ENCODE results near the gene LPA.

LPA gene

DNA sequence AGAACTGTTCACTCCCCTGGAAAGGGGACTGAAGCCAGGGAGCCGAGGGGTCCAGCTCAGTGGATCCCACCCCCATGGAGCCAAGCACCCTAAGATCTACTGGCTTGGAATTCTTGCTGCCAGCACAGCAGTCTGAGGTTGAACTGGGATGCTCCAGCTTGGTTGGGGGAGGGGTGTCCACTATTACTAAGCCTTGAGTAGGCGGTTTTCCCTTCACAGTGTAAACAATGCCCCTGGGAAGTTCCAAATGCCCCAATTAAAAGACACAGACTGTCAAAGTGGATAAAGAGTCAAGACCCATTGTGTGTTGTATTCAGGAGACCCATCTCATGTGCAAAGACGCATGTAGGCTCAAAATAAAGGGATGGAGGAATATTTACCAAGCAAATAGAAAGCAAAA is 150.2 kb downstream of the LPA start:
- DNase-seq = no peak

DNA sequence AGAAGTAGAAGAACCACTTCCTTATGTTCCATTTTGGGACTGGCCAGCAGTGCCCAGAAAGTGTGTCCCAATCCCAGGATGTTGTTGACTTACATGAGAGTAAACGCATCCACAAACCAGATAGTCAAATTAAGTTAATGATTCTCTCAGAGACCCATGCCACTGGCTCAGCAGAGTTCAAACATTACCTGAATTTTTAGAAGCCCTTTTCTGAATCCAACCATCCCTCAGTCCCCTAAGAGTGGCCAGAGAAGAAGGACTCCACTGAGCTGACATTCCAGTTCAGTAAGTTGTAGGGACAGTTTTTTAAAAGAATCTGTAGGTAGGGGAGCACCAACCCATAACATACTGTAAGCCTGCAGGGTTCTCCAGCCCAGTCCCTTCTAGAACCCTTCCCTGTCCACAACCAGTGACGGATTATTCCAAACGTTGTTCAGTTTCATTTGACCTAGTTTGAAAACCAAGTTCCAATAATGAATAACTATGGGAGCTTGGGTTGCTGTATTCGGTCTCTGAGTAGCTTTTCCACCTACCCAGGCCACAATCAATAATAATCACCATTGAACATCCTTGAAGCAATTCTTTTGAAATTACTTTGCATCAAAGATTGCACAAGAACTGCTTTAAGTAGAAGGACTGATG is 153.0 kb downstream of the LPA start:
- no peak for DNase-seq

DNA sequence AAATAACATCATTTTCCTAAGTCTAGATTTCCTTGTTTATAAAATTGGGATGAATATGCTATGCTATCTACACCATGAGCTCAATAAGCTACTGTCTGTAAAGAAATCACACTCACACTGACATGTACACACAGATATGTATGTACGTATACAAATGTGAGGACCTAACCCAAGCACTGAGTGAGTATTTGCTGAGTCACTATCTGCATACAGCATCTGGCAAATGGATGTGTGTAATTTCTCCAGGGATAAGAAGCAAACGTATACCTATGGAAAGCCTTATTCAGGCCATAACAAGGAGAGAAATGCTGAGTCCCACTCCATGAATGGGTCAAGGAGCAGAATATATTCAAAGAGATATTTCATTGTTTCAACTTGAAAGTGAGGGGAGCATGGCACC is 153.9 kb downstream of the LPA start:
- no peak for DNase-seq

DNA sequence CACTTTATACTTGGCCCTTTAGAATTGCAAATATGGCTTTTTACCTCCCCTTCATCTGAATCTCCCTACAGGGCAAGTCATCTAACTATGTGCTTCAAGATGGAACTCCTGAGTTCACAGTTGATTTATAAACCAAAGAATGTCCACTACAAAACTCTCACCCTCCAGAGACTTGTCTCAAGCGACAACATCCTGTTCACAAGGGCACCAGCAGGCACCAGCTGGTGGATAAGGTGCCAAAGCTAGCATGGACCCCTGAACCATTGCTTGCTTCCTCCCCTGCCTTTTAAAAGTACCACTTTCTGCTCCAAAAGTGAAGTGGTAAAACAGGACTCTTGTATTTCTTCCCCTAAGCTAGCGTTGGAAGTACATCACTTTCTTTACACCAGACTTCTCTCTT is 154.5 kb downstream of the LPA start:
- no peak for DNase-seq

DNA sequence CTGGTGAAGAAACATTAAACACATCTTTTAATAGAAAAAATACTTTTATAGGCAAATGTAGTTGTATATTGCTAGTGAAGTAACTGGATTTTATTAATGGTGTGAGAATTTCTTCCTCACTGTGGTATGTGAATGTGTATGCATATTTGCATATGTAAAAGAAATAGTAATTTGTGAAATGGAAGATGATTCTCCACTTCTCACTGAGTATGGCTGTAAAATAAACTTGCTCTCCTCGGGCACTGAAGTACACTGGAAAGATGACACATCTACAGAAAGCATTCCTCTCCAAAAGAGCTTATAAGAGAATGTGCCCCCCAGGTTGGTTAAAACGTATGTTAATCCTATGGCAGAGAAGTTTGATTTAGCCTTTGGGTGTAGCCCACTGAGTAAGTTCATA is 155.5 kb downstream of the LPA start:
- DNase-seq = no peak

DNA sequence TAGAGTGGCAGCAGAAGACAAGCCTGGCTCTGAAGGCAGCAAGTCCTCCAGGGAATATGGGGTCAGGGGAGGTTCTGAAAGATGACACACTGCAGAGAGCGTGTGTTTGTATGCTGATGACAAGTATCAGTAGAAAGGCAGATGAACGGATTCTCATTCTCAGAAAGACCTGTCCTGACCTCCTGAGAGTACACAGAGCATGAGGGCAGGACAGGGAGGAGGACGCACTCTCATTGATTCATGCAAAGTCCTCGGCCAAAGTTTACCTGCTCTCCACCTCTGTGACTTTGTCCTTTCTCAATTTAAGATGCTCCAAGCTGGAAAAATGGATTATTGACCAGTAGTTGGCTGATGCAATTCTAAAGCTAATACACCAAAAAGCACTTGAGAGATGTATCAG is 156.7 kb downstream of the LPA start:
- DNase-seq = no peak

DNA sequence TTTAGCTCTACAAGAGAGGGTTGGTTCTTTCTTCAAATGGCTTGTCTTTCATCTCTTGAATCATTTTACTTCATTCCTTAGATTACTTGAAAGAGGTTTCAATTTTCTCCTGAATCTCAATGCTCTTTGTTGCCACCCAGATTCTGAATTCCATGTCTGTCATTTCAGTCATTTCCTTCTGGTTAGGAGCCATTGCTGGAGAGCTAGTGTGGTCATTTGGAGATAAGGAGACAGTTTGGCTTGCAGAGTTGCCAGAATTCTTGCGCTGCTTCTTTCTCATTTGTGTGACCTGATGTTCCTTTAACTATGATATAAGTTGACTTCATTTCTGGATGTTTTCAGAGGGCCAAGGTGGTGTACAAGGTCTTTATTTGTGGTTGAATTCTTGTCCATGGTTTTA is 158.1 kb downstream of the LPA start:
- no peak for DNase-seq

DNA sequence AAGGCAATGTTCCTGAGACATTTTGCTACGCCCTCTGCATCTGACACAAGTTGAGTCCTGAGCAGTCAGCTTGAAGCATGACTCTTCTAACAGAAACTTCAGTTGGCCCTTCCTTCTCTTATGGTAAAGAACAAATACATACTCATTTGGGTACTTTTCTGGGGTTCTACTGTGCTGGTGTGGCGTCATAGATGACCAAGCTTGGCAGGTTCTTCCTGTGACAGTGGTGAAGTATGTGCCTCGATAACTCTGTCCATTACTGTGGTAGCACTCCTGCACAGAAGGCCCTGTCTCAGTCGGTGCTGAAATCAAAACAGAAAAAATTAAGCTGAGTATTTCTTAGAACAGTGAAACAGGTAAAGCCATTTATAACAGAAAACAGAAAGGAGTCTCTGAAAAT is 163.4 kb downstream of the LPA start:
- no peak for DNase-seq

DNA sequence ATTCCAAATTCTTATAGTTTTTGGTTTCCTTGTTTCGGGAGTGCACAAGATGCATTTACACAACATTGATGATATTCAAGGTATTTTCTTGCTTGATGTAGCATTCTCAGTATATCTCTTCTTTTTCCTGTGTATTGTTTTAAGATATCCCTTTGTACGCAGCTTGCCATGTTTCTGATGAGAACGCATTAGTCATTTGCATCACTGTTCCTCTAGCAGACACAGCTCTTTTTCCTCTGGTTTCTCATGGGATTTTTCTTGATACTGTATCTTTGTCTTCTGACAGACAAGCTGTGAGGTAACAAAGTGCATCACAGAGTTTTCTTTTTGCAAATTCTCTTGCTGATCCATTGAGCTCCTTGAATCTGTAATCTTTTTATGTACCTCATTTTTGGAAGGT is 169.5 kb downstream of the LPA start:
- no peak for DNase-seq

DNA sequence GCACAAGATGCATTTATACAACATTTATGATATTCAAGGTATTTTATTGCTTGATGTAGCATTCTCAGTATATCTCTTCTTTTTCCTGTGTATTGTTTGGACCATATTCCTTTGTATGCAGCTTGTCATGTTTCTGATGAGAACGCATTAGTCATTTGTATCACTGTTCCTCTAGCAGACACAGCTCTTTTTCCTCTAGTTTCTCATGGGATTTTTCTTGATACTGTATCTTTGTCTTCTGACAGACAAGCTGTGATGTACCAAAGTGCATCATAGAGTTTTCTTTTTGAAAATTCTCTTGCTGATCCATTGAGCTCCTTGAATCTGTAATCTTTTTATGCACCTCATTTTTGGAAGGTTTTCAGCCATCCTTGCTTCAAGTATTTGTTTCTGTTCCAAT is 175.0 kb downstream of the LPA start:
- DNase-seq = no peak

DNA sequence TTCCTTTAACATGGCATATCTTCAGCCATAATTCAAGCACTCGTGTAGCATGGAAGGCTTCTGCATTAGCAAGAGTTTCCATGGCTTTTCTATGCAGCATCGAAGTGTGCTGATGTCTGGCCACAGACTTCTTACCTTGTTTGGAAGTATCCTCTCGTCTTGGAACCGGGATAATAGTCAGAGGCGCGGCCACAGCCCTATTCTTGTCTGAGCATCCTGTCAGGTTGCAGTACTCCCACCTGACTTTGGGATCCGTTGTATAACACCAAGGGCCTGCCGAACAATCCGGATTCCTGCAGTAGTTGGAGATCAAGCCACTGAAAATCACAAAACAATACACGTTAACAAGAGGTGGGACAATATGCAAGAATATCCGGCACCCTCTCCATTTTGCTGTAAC is 177.0 kb downstream of the LPA start:
- no peak for DNase-seq

Measured in NCI-H2227 treated with DMSO at 0.1 percent for 48 hours (cell line).